CD4-positive, alpha-beta T cell treated with Interleukin-17A for 4 hours (primary cell): ENCODE results near the gene ARL6IP4.
"Not testable (repeated sequence)": the region's sequence is repeated elsewhere in the genome, so short reads cannot be mapped to it uniquely, and the experiment has no call there.

Source experiments
- DNase-seq: peaks from one replicate; pipeline ENCODE4 v3.0.0-alpha.2; 2020; ENCODE audit warnings: mixed read lengths

ARL6IP4 gene

GRCh38 chr12:123013185-123014095 is 33.0 kb downstream of the ARL6IP4 start:
- DNase-seq = no peak

GRCh38 chr12:123014473-123014872 is 34.0 kb downstream of the ARL6IP4 start:
- not testable (repeated sequence) for DNase-seq

GRCh38 chr12:123017753-123018152 is 37.3 kb downstream of the ARL6IP4 start:
- DNase-seq = no peak

- no peak for DNase-seq
These were observed 39.3 kb downstream of the ARL6IP4 start for GRCh38 chr12:123019841-123020138.

GRCh38 chr12:123021688-123022604 is 41.5 kb downstream of the ARL6IP4 start:
- no peak for DNase-seq

- DNase-seq = no peak
These were observed 42.4 kb downstream of the ARL6IP4 start for GRCh38 chr12:123022846-123023245.

DNA sequence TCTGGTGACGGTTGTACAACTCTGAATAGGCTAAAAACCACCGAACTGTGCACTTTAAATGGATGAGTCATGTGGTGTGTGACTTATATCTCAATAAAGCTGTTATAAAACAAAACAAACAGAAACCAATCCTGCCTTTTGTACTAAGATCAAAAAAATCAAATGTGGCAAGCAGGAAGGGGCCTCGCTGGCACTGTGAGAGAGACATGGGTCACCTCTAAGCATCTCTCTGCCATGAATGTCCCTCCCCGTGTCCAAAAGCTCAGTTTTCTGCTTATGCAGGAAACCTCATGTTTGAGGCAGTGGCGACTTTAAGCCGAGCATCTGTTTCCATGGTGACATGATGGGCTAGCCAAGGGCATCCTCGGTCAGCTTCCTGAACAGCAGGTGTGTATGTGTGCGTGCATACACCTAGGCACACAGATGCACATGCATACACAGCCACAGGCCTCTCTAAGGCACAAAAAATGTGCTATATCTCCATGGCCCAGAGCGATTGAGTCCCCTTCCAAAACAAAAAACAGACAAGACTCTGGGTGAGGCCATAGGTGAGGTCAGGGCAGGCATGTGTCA is 44.4 kb downstream of the ARL6IP4 start:
- DNase-seq = peak; percentile 21

DNA sequence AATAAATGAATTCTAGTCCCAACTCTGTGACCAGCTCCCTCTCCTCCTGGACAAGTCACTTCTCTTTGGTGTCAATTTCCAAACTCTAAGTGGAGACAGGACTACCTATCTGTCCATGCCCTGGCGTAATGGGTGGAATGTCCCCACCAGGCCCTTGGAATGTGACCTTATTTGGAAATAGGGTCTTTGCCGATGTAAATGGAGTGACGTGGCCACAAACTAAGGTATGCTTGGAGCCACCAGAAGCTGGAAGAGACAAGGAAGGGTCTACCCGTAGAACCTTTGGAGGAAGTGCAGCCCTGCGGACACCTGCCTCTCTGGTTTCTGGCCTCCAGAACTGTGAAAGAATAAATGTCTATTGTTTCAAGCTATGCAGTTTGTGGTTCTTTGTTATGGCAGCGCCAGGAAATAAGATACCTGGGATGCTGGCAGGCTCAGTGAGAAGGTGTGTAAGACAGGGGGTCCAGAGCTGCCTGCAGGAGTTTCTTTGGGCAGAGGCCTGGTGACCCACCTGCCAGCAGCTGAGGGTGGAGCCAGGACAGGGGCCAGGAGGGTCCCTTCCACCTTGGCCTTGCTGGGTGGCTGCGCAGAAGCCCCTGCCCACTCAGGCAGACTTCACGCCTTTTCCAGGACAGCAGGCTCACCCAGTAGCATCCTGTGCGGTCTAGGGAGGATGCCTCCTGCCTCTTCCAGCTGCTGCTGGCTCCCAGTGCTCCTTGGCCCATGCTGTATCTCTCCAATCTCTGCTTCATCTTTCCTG is 45.8 kb downstream of the ARL6IP4 start:
- no peak for DNase-seq

DNA sequence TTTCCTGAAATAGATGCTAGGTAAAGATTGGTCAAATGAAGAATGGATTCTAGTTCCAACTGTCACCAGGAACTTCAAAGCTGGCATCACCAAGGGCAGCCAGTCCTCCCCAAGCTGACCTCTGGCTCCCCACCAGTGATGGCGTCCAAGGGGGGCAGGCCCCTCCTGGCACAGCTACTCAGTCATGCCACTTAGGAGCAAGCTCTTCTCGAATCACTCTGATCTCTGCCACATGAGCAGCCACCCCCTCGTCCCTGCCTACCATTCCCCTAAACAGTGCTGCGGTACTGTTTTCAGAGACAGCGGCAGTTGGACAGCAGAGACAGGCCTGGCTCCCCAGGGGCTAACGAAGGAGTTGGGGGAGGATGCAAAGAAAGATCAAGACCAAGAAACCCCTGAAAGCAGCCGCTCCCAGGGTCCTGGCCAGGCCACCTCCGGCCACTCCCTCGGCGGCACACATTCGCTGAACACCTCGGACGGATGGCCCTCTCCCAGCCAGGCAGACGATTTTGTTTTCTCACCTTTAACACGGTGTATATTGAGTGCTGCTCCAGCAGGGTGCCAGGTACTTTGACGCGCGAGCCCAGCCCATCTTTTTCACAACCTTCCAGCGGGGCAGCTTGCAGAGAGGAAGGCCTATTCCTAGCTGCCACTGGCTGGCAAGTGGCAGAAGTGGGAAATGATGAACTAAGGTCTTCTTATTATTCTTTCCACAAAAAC is 47.4 kb downstream of the ARL6IP4 start:
- no peak for DNase-seq

DNA sequence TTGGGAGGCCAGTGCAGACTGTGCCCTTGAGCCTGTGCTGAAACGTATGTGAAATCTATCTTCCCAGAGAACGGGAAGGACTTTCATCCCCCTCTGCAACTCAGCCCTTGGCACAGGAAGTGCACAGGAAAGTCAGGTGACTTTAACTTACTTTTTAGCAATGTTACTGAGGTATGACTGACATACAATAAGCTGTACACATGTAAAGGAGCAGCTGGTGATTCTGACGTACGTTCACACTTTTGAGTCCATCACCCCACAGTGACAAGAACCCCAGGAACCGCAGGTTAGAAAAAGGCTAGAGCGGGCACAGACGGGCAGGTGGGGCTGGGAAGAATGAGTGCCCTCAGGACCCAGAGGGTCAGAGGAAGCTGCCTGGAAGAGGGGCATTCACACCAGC is 48.0 kb downstream of the ARL6IP4 start:
- no peak for DNase-seq

DNA sequence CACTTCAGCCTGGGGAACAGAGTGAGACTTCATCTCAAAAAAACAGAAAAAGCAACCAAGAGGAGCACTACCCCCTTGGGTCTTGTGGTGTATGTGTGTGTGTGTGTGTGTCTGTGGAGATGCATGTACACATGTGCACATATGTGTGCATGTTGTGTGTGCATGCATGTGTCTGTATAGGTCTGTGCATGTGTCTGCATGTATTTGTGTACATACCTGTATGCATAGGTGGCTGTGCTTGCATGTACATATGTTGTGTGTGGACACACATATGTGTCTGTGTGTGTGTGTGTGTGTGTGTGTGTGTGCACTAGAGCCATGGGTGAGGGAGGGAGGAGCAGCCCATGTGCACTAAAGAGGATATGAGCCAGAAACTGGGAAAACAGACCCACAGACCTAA is 49.1 kb downstream of the ARL6IP4 start:
- DNase-seq = no peak

- DNase-seq = no peak
These were observed 50.2 kb downstream of the ARL6IP4 start for GRCh38 chr12:123030686-123031085.

GRCh38 chr12:123031171-123031845 is 50.8 kb downstream of the ARL6IP4 start:
- no peak for DNase-seq
